HepG2 (cell line): ENCODE data around the gene MYL3. TPM values are rescaled to one million over a fixed set of nuclear protein-coding genes. Genes with fewer than 3 reads are reported as not detected.

ENCODE experiments used
- AGO1 ChIP-seq: fragments of 200-400 bp; formaldehyde crosslinking; IDR thresholded peaks from 2 replicates; pipeline ENCODE4 v1.6.1; 2017; ENCODE audit warnings: mild to moderate bottlenecking, low read depth, low read length, moderate library complexity; ENCODE audit not compliant: poor library complexity, severe bottlenecking
- AGO2 ChIP-seq: fragments of 200-400 bp; formaldehyde crosslinking; optimal IDR thresholded peaks from 2 replicates; pipeline ENCODE3; 2017; ENCODE audit warnings: mild to moderate bottlenecking, low read depth, low read length, moderate library complexity
- ATF3 ChIP-seq: sonication (generic); formaldehyde crosslinking; IDR thresholded peaks from 2 replicates; pipeline ENCODE4 v1.4.0; 2020; ENCODE audit warnings: missing genetic modification reagents
- CTCF ChIP-seq: sonication (generic); formaldehyde crosslinking; IDR thresholded peaks from 2 replicates; pipeline ENCODE4 v1.5.0; 2020; ENCODE audit warnings: mild to moderate bottlenecking, missing genetic modification reagents, moderate library complexity
- HMGXB4 ChIP-seq, 2 experiments: sonication (generic) in 1 of 2; formaldehyde crosslinking in 1 of 2; IDR thresholded peaks; 2 replicates each; pipeline versions ENCODE4 v1.4.0 to v1.6.1; 2018 to 2020; ENCODE audit warnings: missing genetic modification reagents in 2 of 2, borderline replicate concordance in 1 of 2, low read depth in 1 of 2, mild to moderate bottlenecking in 1 of 2, missing biosample characterization in 1 of 2
- HNF4A ChIP-seq: sonication (generic); formaldehyde crosslinking; IDR thresholded peaks from 2 replicates; pipeline ENCODE4 v1.4.0; 2020; ENCODE audit warnings: missing genetic modification reagents
- IKZF5 ChIP-seq: IDR thresholded peaks from 2 replicates; pipeline ENCODE4 v1.6.1; 2018; ENCODE audit warnings: missing genetic modification reagents, mild to moderate bottlenecking, missing compliant biosample characterization
- KAT2B ChIP-seq: fragments of 150-350 bp; IDR thresholded peaks from 2 replicates; pipeline ENCODE4 v1.6.1; 2014; ENCODE audit warnings: low read depth, low read length, borderline replicate concordance
- MAZ ChIP-seq, 2 experiments: sonication (generic) in 1 of 2; formaldehyde crosslinking in 1 of 2; IDR thresholded peaks; 2 replicates each; pipeline versions ENCODE4 v1.5.0 to v1.6.1; 2012 to 2020; ENCODE audit warnings: low read depth in 2 of 2, mild to moderate bottlenecking in 2 of 2, borderline replicate concordance in 1 of 2, improper control_type of control experiment in 1 of 2, low read length in 1 of 2, missing genetic modification reagents in 1 of 2, moderate library complexity in 1 of 2
- PAXIP1 ChIP-seq: sonication (generic); formaldehyde crosslinking; conservative IDR thresholded peaks from 2 replicates; pipeline ENCODE4 v1.4.0; 2020; ENCODE audit warnings: mild to moderate bottlenecking, missing genetic modification reagents, moderate library complexity
- REXO4 ChIP-seq: sonication (generic); formaldehyde crosslinking; IDR thresholded peaks from 2 replicates; pipeline ENCODE4 v1.8.0; 2022; ENCODE audit warnings: missing genetic modification reagents, mild to moderate bottlenecking, borderline replicate concordance
- RFX3 ChIP-seq: IDR thresholded peaks from 2 replicates; pipeline ENCODE4 v1.6.1; 2016; ENCODE audit warnings: missing biosample characterization, missing genetic modification reagents
- TEAD2 ChIP-seq: sonication (generic); formaldehyde crosslinking; IDR thresholded peaks from 2 replicates; pipeline ENCODE4 v1.9.0; 2021; ENCODE audit warnings: missing genetic modification reagents
- ZNF256 ChIP-seq: sonication (generic); formaldehyde crosslinking; conservative IDR thresholded peaks from 2 replicates; pipeline ENCODE4 v1.4.0; 2020; ENCODE audit warnings: missing genetic modification reagents
- ZNF431 ChIP-seq: sonication (generic); formaldehyde crosslinking; IDR thresholded peaks from 2 replicates; pipeline ENCODE4 v1.9.0; 2022; ENCODE audit warnings: missing genetic modification reagents, low read depth, mild to moderate bottlenecking, borderline replicate concordance
- ZNF446 ChIP-seq: sonication (generic); formaldehyde crosslinking; IDR thresholded peaks from 2 replicates; pipeline ENCODE4 v1.5.0; 2020; ENCODE audit warnings: mild to moderate bottlenecking, missing genetic modification reagents
- ZNF510 ChIP-seq: sonication (generic); formaldehyde crosslinking; IDR thresholded peaks from 2 replicates; pipeline ENCODE4 v1.4.0; 2020; ENCODE audit warnings: low read depth, mild to moderate bottlenecking, missing genetic modification reagents
- ZNF737 ChIP-seq: sonication (generic); formaldehyde crosslinking; IDR thresholded peaks from 2 replicates; pipeline ENCODE4 v1.5.0; 2020; ENCODE audit warnings: missing genetic modification reagents, mild to moderate bottlenecking, borderline replicate concordance
- polyA plus RNA-seq, 8 experiments: library from polyadenylated mRNA; depleted of rRNA in 3 of 8; stranded (reverse) in 7 of 8; unstranded in 1 of 8; fragments of >200 nt; fragmentation: Illumina TruSeq in 4 of 8; extraction: Trizol in 4 of 8; gene quantifications; 2 replicates each; pipeline versions ENCODE4 v1.2.1 to v1.2.3, GENCODE V29; 2011 to 2016; ENCODE audit warnings: low read depth in 4 of 8, missing spikeins in 1 of 8, mixed read lengths in 1 of 8; ENCODE audit not compliant: insufficient read depth in 1 of 8
- total RNA-seq, 5 experiments: library from RNA; depleted of rRNA; stranded (reverse); fragments of >200 nt; fragmentation: Illumina TruSeq; extraction: Trizol; gene quantifications; 2 replicates each; pipeline ENCODE4 v1.2.3, GENCODE V29; 2016; ENCODE audit warnings: low read depth in 1 of 5

Gene MYL3
- total and polyA plus RNA-seq, 2 of the 13 experiments (the other 11 are each of a cell fraction or from before 2014, with no cell fraction given): not detected

GRCh38 chr3:46909535-46910161 is 46.4 kb upstream of the MYL3 start (continued):
- TF ChIP-seq KAT2B: no peak
- peak; percentile 95 for TF ChIP-seq CTCF
- TF ChIP-seq MAZ (IDR thresholded peaks at IDR 0.05; ENCODE audit: borderline replicate concordance, low read depth, low read length): no peak
- 0 out of 2 replicates have a peak, but pooled peaks have one; percentile 30 for TF ChIP-seq MAZ (CRISPR knock-in tag; IDR thresholded peaks at IDR 0.05; ENCODE audit: low read depth)
- no peak for TF ChIP-seq REXO4 (CRISPR knock-in tag)
- no peak for TF ChIP-seq RFX3 (CRISPR knock-in tag)
- no peak for TF ChIP-seq AGO1
- TF ChIP-seq HMGXB4 (CRISPR knock-in tag; IDR thresholded peaks at IDR 0.05; ENCODE audit: borderline replicate concordance in 1 of 2, low read depth in 1 of 2): peak; percentile 55 to 61; a peak in 2 of 4 replicates
- 0 out of 2 replicates have a peak, but pooled peaks have one; percentile 12 for TF ChIP-seq ATF3 (CRISPR knock-in tag)
- TF ChIP-seq ZNF431 (CRISPR knock-in tag): no peak
- TF ChIP-seq HNF4A (CRISPR knock-in tag): no peak
- TF ChIP-seq TEAD2 (CRISPR knock-in tag): no peak
- peak; percentile 56 for TF ChIP-seq AGO2
- TF ChIP-seq ZNF737: no peak
- no peak for TF ChIP-seq ZNF510 (CRISPR knock-in tag)
- no peak for TF ChIP-seq PAXIP1 (CRISPR knock-in tag)
- TF ChIP-seq ZNF256: no peak
- TF ChIP-seq ZNF446 (CRISPR knock-in tag): no peak
- no peak for TF ChIP-seq IKZF5 (CRISPR knock-in tag)
